Dendritic cell treated with granulocyte-macrophage colony-stimulating factor and Interleukin-4, amounts not matched to agents 40 ng/mL and 50 ng/mL, for 4 days (primary cell): ENCODE results near the gene VPS9D1.
A peak's percentile ranks its signal among the peaks of the same experiment; 100 is the strongest.
"Not testable (repeated sequence)": the region's sequence is repeated elsewhere in the genome, so short reads cannot be mapped to it uniquely, and the experiment has no call there.

Experiments used
- H3K27ac Mint-ChIP-seq: one replicate; pipeline ENCODE4 v1.8.0; 2022; ENCODE audit warnings: mild to moderate bottlenecking, mixed read lengths
- H3K27me3 Mint-ChIP-seq: one replicate; pipeline ENCODE4 v1.8.0; 2022; ENCODE audit warnings: mild to moderate bottlenecking, mixed read lengths
- H3K36me3 Mint-ChIP-seq: one replicate; pipeline ENCODE4 v1.8.0; 2022; ENCODE audit warnings: low read depth, mixed read lengths
- H3K4me1 Mint-ChIP-seq: one replicate; pipeline ENCODE4 v1.8.0; 2022; ENCODE audit warnings: low read depth, mixed read lengths
- H3K4me3 Mint-ChIP-seq: one replicate; pipeline ENCODE4 v1.8.0; 2022; ENCODE audit warnings: mild to moderate bottlenecking, moderate library complexity, mixed read lengths
- H3K9me3 Mint-ChIP-seq: one replicate; pipeline ENCODE4 v1.8.0; 2022; ENCODE audit warnings: mixed read lengths
- intact Hi-C: fragments of 100-400 bp; cut with micrococcal nuclease; formaldehyde crosslinking; loops from one replicate; pipeline ENCODE4 v1.15.0; 2022

The VPS9D1 gene

DNA sequence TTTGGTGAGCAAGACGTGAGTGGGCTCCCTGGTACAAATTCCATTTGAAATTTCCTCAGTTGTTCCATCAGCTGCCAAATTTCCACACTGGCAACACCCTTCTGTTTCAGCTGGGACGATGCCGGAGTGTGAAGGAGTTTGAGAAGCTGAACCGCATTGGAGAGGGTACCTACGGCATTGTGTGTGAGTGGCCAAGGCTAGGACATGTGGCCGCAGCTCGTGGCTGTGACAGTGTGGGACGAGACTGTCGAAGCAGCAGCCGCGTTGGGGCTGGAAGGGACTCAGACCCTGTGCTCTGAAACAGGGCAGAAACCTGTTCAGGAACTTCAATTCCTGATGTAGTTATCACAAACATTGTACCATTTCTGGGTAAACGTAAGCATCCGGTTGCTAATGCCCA, 31.6 kb downstream of the VPS9D1 start:
- Mint-ChIP-seq H3K27ac (no peak overlapping the region), H3K9me3 (peaks cover 17% of the 10 kb centered on the region), H3K4me1 (peaks cover 19% of the 10 kb centered on the region), H3K36me3 (peaks cover 60% of the 10 kb centered on the region), H3K27me3 (no peaks in the 10 kb centered on the region), H3K4me3 (no peak overlapping the region)
- intact Hi-C loops: no loop called here

DNA sequence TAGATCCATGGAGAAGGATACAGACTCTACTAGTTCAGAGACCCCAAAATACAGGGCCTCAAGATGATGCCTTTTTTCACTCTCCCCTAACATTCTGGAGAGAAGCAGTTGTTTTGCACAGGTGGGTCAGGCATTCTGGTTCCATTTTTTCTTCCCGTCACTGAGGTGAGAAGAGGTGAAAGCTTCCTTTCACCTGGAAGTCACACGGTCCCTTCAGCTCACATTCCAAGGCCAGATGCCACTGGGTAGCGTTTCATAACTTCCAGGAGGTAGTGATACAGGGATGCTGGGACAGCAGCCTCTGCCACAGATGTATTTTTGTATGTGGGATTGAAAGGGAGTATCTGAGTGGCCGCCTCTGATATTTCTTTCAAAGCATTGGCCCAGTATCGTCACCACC, 32.3 kb downstream of the VPS9D1 start:
- Mint-ChIP-seq H3K36me3 (peaks cover 53% of the 10 kb centered on the region), H3K27me3 (no peaks in the 10 kb centered on the region), H3K4me3 (no peak overlapping the region), H3K4me1 (peaks cover 19% of the 10 kb centered on the region), H3K9me3 (peaks cover 17% of the 10 kb centered on the region), H3K27ac (no peak overlapping the region)
- intact Hi-C loops: no loop called here

DNA sequence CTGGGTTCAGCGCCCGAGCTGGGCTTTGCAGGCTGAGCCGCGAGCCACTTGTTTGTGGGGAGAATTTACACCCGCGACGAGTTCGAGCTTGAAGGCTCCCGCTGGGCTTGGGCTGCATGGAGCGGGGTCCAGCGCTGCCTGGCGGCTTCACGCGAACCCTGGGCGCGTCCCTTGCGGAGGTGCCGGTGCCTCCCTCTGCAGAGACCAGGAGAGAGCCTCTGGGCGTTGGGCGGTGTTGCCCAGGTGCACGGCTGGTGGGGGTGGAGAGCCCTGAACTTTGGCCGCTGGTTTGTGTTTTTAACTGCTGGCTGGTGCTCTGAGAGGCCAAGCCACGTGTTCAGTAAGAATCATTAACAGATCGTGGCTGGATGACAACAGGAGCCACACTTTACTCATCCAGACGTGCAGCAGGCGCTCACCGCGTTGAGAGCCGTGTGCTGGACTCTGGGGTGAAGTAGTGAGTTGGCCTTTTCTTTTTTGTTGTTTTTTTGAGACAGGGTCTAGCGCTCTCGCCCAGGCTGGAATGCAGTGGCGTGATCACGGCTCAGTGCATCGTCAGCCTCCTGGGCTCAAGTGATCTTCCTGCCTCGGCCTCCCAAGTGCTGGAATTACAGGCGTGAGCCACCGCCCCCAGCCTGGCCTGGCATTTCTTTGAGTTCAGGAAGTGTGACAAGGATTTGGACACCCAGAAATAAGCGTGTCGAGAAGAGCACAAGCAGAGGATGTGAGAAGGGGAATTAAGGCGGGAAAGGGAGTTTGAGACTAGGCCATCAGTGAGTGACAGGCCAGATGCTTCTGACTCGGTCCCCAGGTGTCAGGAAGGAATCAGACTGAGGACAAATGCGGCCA, 33.4 kb downstream of the VPS9D1 start:
- peak overlapping the region; percentile 86 for H3K27ac Mint-ChIP-seq
- no peaks in the 10 kb centered on the region for H3K27me3 Mint-ChIP-seq
- intact Hi-C loops: no loop called here
- peaks cover 17% of the 10 kb centered on the region for H3K9me3 Mint-ChIP-seq
- peaks cover 42% of the 10 kb centered on the region for H3K36me3 Mint-ChIP-seq
- peaks cover 19% of the 10 kb centered on the region for H3K4me1 Mint-ChIP-seq
- H3K4me3 Mint-ChIP-seq: peak overlapping the region; percentile 94

- Mint-ChIP-seq H3K27me3 (no peaks in the 10 kb centered on the region), H3K36me3 (peaks cover 35% of the 10 kb centered on the region), H3K27ac (peak within 1 kb of the TSS; percentile 86), H3K4me1 (peaks cover 19% of the 10 kb centered on the region), H3K9me3 (peaks cover 17% of the 10 kb centered on the region), H3K4me3 (peak within 1 kb of the TSS; percentile 94)
- intact Hi-C loops: no loop called here
Measured at GRCh38 chr16:89686520-89687091, 34.1 kb downstream of the VPS9D1 start, which contains the start of gene CDK10. CDK10 (plus strand) TSS chr16:89686689; CDS start chr16:89686711, 22 bp downstream.

- Mint-ChIP-seq H3K4me3 (peak overlapping the region; percentile 32), H3K9me3 (peaks cover 17% of the 10 kb centered on the region), H3K27me3 (no peaks in the 10 kb centered on the region), H3K36me3 (peaks cover 28% of the 10 kb centered on the region), H3K4me1 (peaks cover 19% of the 10 kb centered on the region), H3K27ac (peak overlapping the region; percentile 86)
- intact Hi-C loops: no loop called here
Measured at GRCh38 chr16:89685916-89686315, 34.8 kb downstream of the VPS9D1 start.

- Mint-ChIP-seq H3K4me1 (no peaks in the 10 kb centered on the region), H3K36me3 (no peaks in the 10 kb centered on the region), H3K9me3 (no peaks in the 10 kb centered on the region), H3K27ac (no peak overlapping the region), H3K27me3 (no peaks in the 10 kb centered on the region), H3K4me3 (no peak overlapping the region)
- intact Hi-C loops: no loop called here
Measured at GRCh38 chr16:89678258-89678657, 42.4 kb downstream of the VPS9D1 start.

- H3K4me1 Mint-ChIP-seq: peaks cover 6% of the 10 kb centered on the region
Measured at GRCh38 chr16:89672177-89672941, 48.3 kb downstream of the VPS9D1 start.

GRCh38 chr16:89671565-89671964, 49.1 kb downstream of the VPS9D1 start:
- H3K9me3 Mint-ChIP-seq, intact Hi-C loops, H3K27me3 Mint-ChIP-seq, H3K4me1 Mint-ChIP-seq, H3K4me3 Mint-ChIP-seq, H3K27ac Mint-ChIP-seq: not testable (repeated sequence)
- peaks cover 14% of the 10 kb centered on the region for H3K36me3 Mint-ChIP-seq

More at GRCh38 chr16:89672177-89672941, 48.3 kb downstream of the VPS9D1 start:
- H3K27ac Mint-ChIP-seq: no peak overlapping the region
- H3K36me3 Mint-ChIP-seq: peaks cover 14% of the 10 kb centered on the region
- H3K27me3 Mint-ChIP-seq: peaks cover 6% of the 10 kb centered on the region
- H3K9me3 Mint-ChIP-seq: no peaks in the 10 kb centered on the region
- intact Hi-C loops: no loop called here
- no peak overlapping the region for H3K4me3 Mint-ChIP-seq

- intact Hi-C loops: no loop called here
- Mint-ChIP-seq H3K4me3 (no peak overlapping the region), H3K4me1 (peaks cover 6% of the 10 kb centered on the region), H3K27me3 (peaks cover 6% of the 10 kb centered on the region), H3K36me3 (peaks cover 14% of the 10 kb centered on the region), H3K27ac (no peak overlapping the region), H3K9me3 (peaks cover 10% of the 10 kb centered on the region)
Measured at GRCh38 chr16:89670496-89671431, 49.9 kb downstream of the VPS9D1 start.

DNA sequence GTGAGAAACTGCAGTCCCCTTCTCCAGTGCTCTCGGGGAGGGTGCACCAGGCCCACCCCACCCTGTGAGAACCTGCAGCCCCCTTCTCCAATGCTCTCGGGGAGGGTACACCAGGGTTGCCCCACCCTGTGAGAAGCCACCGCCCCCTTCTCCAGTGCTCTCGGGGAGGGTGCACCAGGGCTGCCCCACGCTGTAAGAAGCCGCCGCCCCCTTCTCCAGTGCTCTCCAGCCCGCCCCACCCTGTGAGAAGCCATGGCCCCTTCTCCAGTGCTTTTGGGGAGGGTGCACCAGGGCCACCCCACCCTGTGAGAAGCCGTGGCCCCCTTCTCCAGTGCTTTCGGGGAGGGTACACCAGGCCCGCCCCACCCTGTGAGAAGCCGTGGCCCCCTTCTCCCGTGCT, 50.9 kb downstream of the VPS9D1 start:
- Mint-ChIP-seq H3K9me3 (peaks cover 10% of the 10 kb centered on the region), H3K4me3 (no peak overlapping the region), H3K36me3 (peaks cover 16% of the 10 kb centered on the region), H3K4me1 (peaks cover 6% of the 10 kb centered on the region), H3K27ac (no peak overlapping the region), H3K27me3 (peaks cover 6% of the 10 kb centered on the region)
- intact Hi-C loops: no loop called here

DNA sequence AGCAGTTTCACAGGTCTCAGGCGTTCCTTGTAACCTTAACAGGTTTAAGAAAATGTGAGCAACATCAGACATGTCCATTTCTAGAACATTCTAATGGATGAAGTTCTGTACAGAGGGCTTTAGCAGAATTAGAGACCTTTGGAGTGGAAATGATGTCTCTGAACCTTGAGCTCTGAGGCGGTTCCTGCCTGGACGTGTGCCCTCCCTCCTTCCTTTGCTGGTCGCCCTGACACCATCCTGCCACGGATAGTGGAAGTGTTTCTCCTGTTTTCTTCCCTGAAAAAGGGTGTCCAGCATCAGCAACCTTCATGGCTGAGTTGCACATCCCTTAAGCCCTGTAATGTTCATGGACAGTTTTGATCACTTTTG, 51.9 kb downstream of the VPS9D1 start:
- peaks cover 10% of the 10 kb centered on the region for H3K9me3 Mint-ChIP-seq
- no peak overlapping the region for H3K27ac Mint-ChIP-seq
- H3K4me3 Mint-ChIP-seq: no peak overlapping the region
- peaks cover 11% of the 10 kb centered on the region for H3K4me1 Mint-ChIP-seq
- peaks cover 26% of the 10 kb centered on the region for H3K36me3 Mint-ChIP-seq
- peaks cover 6% of the 10 kb centered on the region for H3K27me3 Mint-ChIP-seq
- intact Hi-C loops: no loop called here

DNA sequence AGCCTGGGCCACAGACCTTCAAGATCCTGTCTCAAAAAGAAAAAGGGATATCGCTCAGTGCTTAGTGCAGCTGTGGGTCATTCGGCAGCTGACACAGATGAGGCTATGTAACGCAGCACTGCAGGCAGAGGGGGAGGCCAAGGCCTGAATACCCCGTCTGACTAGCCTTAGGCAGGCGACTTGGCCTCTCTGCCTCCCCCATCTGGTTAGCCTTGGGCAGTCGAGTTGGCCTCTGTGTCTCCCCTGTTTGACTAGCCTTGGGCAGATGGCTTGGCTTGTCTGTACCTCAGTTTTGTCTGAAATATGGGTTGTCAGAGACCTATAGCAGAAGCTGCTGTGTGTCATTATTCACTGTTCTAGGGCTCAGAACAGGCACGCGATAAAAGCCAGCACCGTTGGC, 53.1 kb downstream of the VPS9D1 start:
- H3K27ac Mint-ChIP-seq: no peak overlapping the region
- intact Hi-C loops: no loop called here
- peaks cover 11% of the 10 kb centered on the region for H3K4me1 Mint-ChIP-seq
- H3K9me3 Mint-ChIP-seq: peaks cover 10% of the 10 kb centered on the region
- H3K27me3 Mint-ChIP-seq: peaks cover 6% of the 10 kb centered on the region
- H3K4me3 Mint-ChIP-seq: no peak overlapping the region
- peaks cover 37% of the 10 kb centered on the region for H3K36me3 Mint-ChIP-seq

DNA sequence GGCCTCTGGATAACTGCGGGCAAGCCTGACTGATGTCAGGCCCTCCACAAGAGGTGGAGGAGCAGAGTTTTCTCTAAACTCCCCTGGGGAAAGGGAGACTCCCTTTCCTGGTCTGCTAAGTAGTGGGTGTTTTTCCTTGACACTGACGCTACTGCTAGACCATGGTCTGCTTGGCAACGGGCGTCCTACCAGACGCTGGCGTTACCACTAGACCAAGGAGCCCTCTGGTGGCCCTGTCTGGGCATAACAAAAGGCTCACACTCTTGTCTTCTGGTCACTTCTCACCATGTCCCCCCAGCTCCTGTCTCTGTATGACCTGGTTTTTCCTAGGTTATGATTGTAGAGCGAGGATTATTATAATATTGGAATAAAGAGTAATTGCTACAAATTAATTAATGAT, 53.7 kb downstream of the VPS9D1 start:
- H3K9me3 Mint-ChIP-seq, H3K4me3 Mint-ChIP-seq, H3K27me3 Mint-ChIP-seq, H3K27ac Mint-ChIP-seq, intact Hi-C loops: not testable (repeated sequence)
- Mint-ChIP-seq H3K36me3 (peaks cover 43% of the 10 kb centered on the region), H3K4me1 (peaks cover 11% of the 10 kb centered on the region)
